Urinary bladder (tissue), 4 donors: Measurements from ENCODE around the gene WTAP. TPM values are rescaled to one million over a fixed set of nuclear protein-coding genes. Genes with fewer than 3 reads are reported as not detected.
A peak's percentile ranks its signal among the peaks of the same experiment; 100 is the strongest.

ENCODE experiments used
- DNase-seq: peaks from one replicate; pipeline ENCODE4 v3.0.0-alpha.2; 2015; ENCODE audit errors: extremely low spot score
- H3K27ac ChIP-seq: one replicate; pipeline ENCODE4 v1.5.1; 2013; ENCODE audit warnings: low read depth, mild to moderate bottlenecking, moderate library complexity
- H3K36me3 ChIP-seq: one replicate; pipeline ENCODE4 v1.6.1; 2013; ENCODE audit warnings: mild to moderate bottlenecking, moderate library complexity; ENCODE audit not compliant: insufficient read depth
- H3K4me1 ChIP-seq: one replicate; pipeline ENCODE4 v1.6.1; 2013; ENCODE audit warnings: mild to moderate bottlenecking, moderate library complexity; ENCODE audit not compliant: insufficient read depth
- H3K4me3 ChIP-seq: one replicate; pipeline ENCODE4 v1.5.1; 2013; ENCODE audit warnings: low read depth, low read length
- WGBS: extraction: QIAGEN DNeasy Blood & Tissue Kit; methylation state at CpG from one replicate; pipeline ENCODE4 v1.1.7; 2013; 5-methylcytosine and 5-hydroxymethylcytosine counted together
- polyA plus RNA-seq: library from polyadenylated mRNA; stranded (reverse); fragments of 200-250 nt; gene quantifications from one replicate; pipeline ENCODE4 v1.2.3, GENCODE V29; 2013
- small RNA-seq: library from RNA; depleted of rRNA; stranded (forward); fragments of <200 nt; gene quantifications from one replicate; pipeline ENCODE3, GENCODE V24; 2014
- total RNA-seq: library from RNA; depleted of rRNA; stranded (reverse); fragments of >200 nt; gene quantifications from one replicate; pipeline ENCODE4 v1.2.3, GENCODE V29; 2014
- donor health status: healthy with polysubstance abuse.
- donor health status: healthy.

Gene WTAP
- total and polyA plus RNA-seq, 2 donors: 73.5 to 103 TPM

DNA sequence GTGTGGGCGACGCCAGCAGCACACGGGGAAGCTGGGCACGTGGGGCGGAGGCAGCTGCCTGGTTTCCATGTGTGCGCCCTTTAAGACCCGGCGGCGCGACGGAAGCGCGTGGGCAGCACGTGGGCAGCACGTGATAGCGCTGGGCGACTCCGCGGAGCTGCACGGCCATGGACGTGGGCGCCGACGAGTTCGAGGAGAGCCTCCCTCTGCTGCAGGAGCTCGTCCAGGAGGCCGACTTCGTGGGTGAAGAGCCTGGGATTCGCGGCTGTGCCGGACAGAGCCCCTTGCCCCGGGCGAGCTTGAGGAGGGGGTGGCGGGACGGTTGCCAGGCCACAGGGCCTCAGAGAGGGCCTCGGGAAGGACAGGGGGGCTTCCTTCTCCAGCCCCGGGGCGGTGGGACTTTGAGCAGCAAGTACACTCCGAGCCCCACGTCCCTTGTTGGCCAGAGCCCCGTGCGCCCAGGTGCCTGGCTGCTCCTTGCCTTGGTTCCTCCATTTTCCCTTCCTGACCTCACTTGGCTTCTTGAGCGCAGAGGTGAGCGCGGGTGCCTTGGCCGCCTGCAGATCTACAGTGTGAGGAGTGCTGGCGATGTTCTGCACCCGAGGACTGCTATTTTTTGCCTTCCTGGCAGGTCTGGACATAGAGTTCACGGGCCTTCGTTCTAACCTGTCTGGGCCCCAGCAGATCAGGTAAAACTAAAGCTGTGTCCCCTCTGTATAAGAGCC lies 73.0 kb downstream of the WTAP start, which contains the start of gene PNLDC1:
Gene PNLDC1 (plus strand): TSS at position 136 of the 725 bp plus-strand sequence. CDS start 32 bp downstream, at position 168.
- DNase-seq: no peak
- no peak within 1 kb of the TSS for H3K27ac ChIP-seq
- 89% methylated on average over 50 of the region's 50 CpGs for WGBS
- no peaks in the 10 kb centered on the region for H3K4me1 ChIP-seq
- H3K4me3 ChIP-seq: no peak within 1 kb of the TSS
- peaks cover 7% of the 10 kb centered on the region for H3K36me3 ChIP-seq

DNA sequence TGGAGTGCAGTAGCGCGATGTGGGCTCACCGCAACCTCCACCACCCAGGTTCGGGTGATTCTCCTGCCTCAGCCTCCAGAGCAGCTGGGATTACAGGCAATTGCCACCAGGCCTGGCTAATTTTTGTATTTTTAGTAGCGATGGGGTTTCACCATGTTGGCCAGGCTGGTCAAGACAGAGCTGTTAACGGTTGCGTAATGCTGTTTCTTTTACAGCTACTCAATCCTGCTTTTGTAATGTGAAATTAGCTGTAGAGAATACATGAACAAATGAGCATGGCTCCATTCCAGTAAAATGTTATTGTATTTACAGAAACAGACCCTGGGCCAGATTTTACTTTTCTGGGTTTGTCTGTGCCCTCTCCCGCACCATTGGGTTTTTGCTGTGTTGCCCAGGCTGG lies 74.6 kb downstream of the WTAP start:
- H3K4me3 ChIP-seq: no peak overlapping the region
- H3K36me3 ChIP-seq: peaks cover 7% of the 10 kb centered on the region
- no peaks in the 10 kb centered on the region for H3K4me1 ChIP-seq
- 93% methylated on average over 8 of the region's 8 CpGs for WGBS
- H3K27ac ChIP-seq: no peak overlapping the region
- no peak for DNase-seq

DNA sequence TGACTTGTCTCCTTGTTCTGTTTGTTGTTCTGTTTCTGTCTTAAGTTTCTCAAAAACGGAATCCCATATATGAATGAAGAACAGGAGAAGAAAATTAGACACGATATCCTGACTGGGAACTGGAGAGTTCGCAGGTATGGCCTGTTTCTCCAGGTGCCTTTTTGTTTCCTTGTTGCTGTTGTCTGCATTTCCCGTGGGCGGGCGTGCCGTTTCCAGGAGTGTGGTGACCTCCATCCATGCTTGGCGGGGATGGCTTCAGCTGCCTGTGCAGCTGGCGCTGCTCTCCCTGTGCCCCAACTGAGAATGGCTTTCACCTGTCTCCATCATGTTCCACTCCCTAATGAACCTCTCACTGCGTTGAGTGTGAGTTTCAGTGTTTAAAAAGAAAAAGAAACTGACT lies 77.2 kb downstream of the WTAP start:
- no peak for DNase-seq
- 91% methylated on average over 10 of the region's 10 CpGs for WGBS

DNA sequence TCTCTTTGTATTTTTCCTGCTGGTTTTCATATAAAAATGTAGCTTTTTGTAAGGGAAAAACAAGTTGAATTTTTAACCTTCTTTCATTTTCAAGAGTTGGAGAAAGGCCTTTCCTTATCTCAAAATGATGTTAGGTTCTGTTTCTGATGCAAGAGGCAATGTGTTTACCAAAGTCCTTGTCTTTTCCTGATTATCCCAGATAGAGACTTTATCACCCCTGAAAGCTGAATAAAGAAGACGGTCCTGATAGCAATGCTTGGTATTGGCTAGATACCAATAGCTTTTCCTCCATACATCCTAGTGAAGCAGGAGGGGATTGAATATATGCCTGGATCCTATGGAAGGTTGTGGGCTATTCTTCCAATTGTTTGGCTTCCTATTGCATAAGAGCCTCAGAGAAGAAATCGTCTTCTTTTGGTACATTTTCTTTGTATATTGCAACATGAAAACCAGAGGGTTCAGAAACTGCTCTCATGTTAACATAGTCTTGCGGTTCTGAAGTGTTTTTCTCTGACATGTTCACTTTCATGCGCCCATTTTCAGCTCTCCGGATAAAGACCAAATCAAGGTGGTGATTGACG lies 78.2 kb downstream of the WTAP start:
- 91% methylated on average over 6 of the region's 6 CpGs for WGBS
- DNase-seq: no peak
- Histone ChIP-seq H3K4me3 (no peak overlapping the region), H3K27ac (no peak overlapping the region), H3K36me3 (no peaks in the 10 kb centered on the region), H3K4me1 (no peaks in the 10 kb centered on the region)

More for the DNA sequence above, 77.2 kb downstream of the WTAP start:
- no peaks in the 10 kb centered on the region for H3K4me1 ChIP-seq
- H3K4me3 ChIP-seq: no peak overlapping the region
- H3K27ac ChIP-seq: no peak overlapping the region
- no peaks in the 10 kb centered on the region for H3K36me3 ChIP-seq

Small RNA genes within 50 kb of the gene (small RNA-seq; reads per million reads assigned to genes)
- not detected for gene RNU4ATAC18P
- gene SNORA20: 58.7 reads per million, percentile 97 among the genes with 10 or more reads in this experiment
- not detected for gene SNORA29

Other genes starting within 250 kb of the WTAP start
- gene SOD2, start 34.3 kb upstream of the WTAP start, total RNA-seq: 103 TPM
- gene SOD2, start 34.3 kb upstream of the WTAP start, polyA plus RNA-seq: 521 TPM
- gene ACAT2, start 34.5 kb downstream of the WTAP start, total RNA-seq: 16.6 TPM
- 16.3 TPM for gene ACAT2, start 34.5 kb downstream of the WTAP start, polyA plus RNA-seq
- gene TCP1, start 62.1 kb downstream of the WTAP start, total RNA-seq: 137 TPM
- 147 TPM for gene TCP1, start 62.1 kb downstream of the WTAP start, polyA plus RNA-seq
- gene MRPL18, start 63.0 kb downstream of the WTAP start, total RNA-seq: 58.0 TPM
- gene MRPL18, start 63.0 kb downstream of the WTAP start, polyA plus RNA-seq: 77.7 TPM
- gene PNLDC1, start 72.8 kb downstream of the WTAP start, total RNA-seq: not detected
- gene PNLDC1, start 72.8 kb downstream of the WTAP start, polyA plus RNA-seq: 0.15 TPM
- gene MAS1, start 163.5 kb downstream of the WTAP start, total RNA-seq: 0.05 TPM
- gene MAS1, start 163.5 kb downstream of the WTAP start, polyA plus RNA-seq: not detected
- gene IGF2R, start 241.6 kb downstream of the WTAP start, total RNA-seq: 46.6 TPM
- 32.1 TPM for gene IGF2R, start 241.6 kb downstream of the WTAP start, polyA plus RNA-seq